Trophoblast cell (in vitro differentiated cells and primary cell): ENCODE measurements around the gene INKA1.
A peak's percentile ranks its signal among the peaks of the same experiment; 100 is the strongest.

Source experiments
- DNase-seq, 2 donors: peaks; one replicate each; pipeline ENCODE4 v3.0.0-alpha.2; 2016
- H2AFZ ChIP-seq: 2 replicates; pipeline ENCODE4 v1.6.1; 2013; ENCODE audit warnings: low read length, moderate library complexity, mild to moderate bottlenecking; ENCODE audit not compliant: insufficient read depth, poor library complexity
- H2AK5ac ChIP-seq: 2 replicates; pipeline ENCODE4 v1.6.1; 2013; ENCODE audit warnings: mild to moderate bottlenecking, low read length
- H2BK120ac ChIP-seq: 2 replicates; pipeline ENCODE4 v1.6.1; 2013; ENCODE audit warnings: low read length, mild to moderate bottlenecking, moderate library complexity; ENCODE audit not compliant: insufficient read depth, poor library complexity
- H2BK12ac ChIP-seq: 2 replicates; pipeline ENCODE4 v1.6.1; 2013; ENCODE audit warnings: mild to moderate bottlenecking, low read length, moderate library complexity
- H2BK5ac ChIP-seq: 2 replicates; pipeline ENCODE4 v1.6.1; 2013; ENCODE audit warnings: low read length, low read depth, moderate library complexity, mild to moderate bottlenecking; ENCODE audit not compliant: poor library complexity
- H3K14ac ChIP-seq: 2 replicates; pipeline ENCODE4 v1.6.1; 2013; ENCODE audit warnings: mild to moderate bottlenecking, low read length
- H3K18ac ChIP-seq: 2 replicates; pipeline ENCODE4 v1.6.1; 2013; ENCODE audit warnings: mild to moderate bottlenecking, low read length
- H3K23ac ChIP-seq: 2 replicates; pipeline ENCODE4 v1.6.1; 2013; ENCODE audit warnings: low read length
- H3K27ac ChIP-seq: 2 replicates; pipeline ENCODE4 v1.5.1; 2013; ENCODE audit warnings: low read depth, mild to moderate bottlenecking, inconsistent platforms, low read length, moderate library complexity
- H3K27me3 ChIP-seq: 2 replicates; pipeline ENCODE4 v1.6.1; 2013; ENCODE audit warnings: inconsistent platforms, mild to moderate bottlenecking, low read length, moderate library complexity; ENCODE audit not compliant: insufficient read depth
- H3K36me3 ChIP-seq, 2 experiments: 1 replicate in 1 of 2; 2 replicates in 1 of 2; pipeline ENCODE4 v1.6.1; 2013; ENCODE audit warnings: low read length in 2 of 2, mild to moderate bottlenecking in 2 of 2, moderate library complexity in 1 of 2; ENCODE audit not compliant: insufficient read depth in 2 of 2, control insufficient read depth in 1 of 2
- H3K4ac ChIP-seq: 2 replicates; pipeline ENCODE4 v1.6.1; 2013; ENCODE audit warnings: low read depth, mild to moderate bottlenecking, low read length, moderate library complexity
- H3K4me1 ChIP-seq, 2 experiments: 1 replicate in 1 of 2; 2 replicates in 1 of 2; pipeline ENCODE4 v1.6.1; 2013; ENCODE audit warnings: low read length in 2 of 2, mild to moderate bottlenecking in 2 of 2, moderate library complexity in 1 of 2; ENCODE audit not compliant: insufficient read depth in 2 of 2, control insufficient read depth in 1 of 2
- H3K4me2 ChIP-seq: 2 replicates; pipeline ENCODE4 v1.6.1; 2013; ENCODE audit warnings: inconsistent platforms, mild to moderate bottlenecking, low read length, moderate library complexity
- H3K4me3 ChIP-seq: 2 replicates; pipeline ENCODE4 v1.5.1; 2013; ENCODE audit warnings: mild to moderate bottlenecking, low read depth, low read length, inconsistent platforms
- H3K79me1 ChIP-seq: one replicate; pipeline ENCODE4 v1.6.1; 2013; ENCODE audit warnings: low read length
- H3K79me2 ChIP-seq: 2 replicates; pipeline ENCODE4 v1.6.1; 2013; ENCODE audit warnings: low read length, mild to moderate bottlenecking; ENCODE audit not compliant: control insufficient read depth, insufficient read depth, poor library complexity
- H3K9ac ChIP-seq: 2 replicates; pipeline ENCODE4 v1.6.1; 2013; ENCODE audit warnings: mild to moderate bottlenecking, low read length
- H3K9me3 ChIP-seq: 2 replicates; pipeline ENCODE4 v1.6.1; 2013; ENCODE audit warnings: low read depth, mild to moderate bottlenecking, control low read depth, inconsistent platforms, low read length; ENCODE audit not compliant: insufficient read depth
- H4K12ac ChIP-seq: 2 replicates; pipeline ENCODE4 v1.6.1; 2013; ENCODE audit warnings: low read depth, mild to moderate bottlenecking, low read length, moderate library complexity
- H4K8ac ChIP-seq: 2 replicates; pipeline ENCODE4 v1.6.1; 2013; ENCODE audit warnings: low read depth, mild to moderate bottlenecking, low read length, moderate library complexity
- H4K91ac ChIP-seq: one replicate; pipeline ENCODE4 v1.6.1; 2013; ENCODE audit warnings: low read depth, mild to moderate bottlenecking, low read length, moderate library complexity
- WGBS: extraction: QIAGEN DNeasy Blood & Tissue Kit; methylation state at CpG from one replicate; pipeline ENCODE4 v1.1.7; 2013; ENCODE audit warnings: missing lambda C conversion rate; ENCODE audit not compliant: insufficient read length, insufficient coverage; ENCODE audit errors: extremely low coverage; 5-methylcytosine and 5-hydroxymethylcytosine counted together

The INKA1 gene

GRCh38 chr3:49803465-49804140, 542 bp downstream of the INKA1 start:
- WGBS, result no CpG with 5 or more reads among the region's 41 CpGs
- Histone ChIP-seq H3K79me1 (peaks cover 26% of the 10 kb centered on the region), H3K27me3 (no peaks in the 10 kb centered on the region), H3K14ac (no peak overlapping the region), H4K8ac (peak overlapping the region; percentile 19), H3K18ac (peak overlapping the region; percentile 1), H3K9ac (no peak overlapping the region), H2AK5ac (no peak overlapping the region), H3K4me2 (peak overlapping the region; percentile 100), H3K9me3 (no peaks in the 10 kb centered on the region), H3K23ac (no peak overlapping the region), H2BK12ac (no peak overlapping the region), H2BK120ac (no peak overlapping the region), H4K91ac (peak overlapping the region; percentile 45), H2AFZ (peak overlapping the region; percentile 38), H3K36me3 (no peaks in the 10 kb centered on the region), H3K4me3 (peak overlapping the region; percentile 85), H2BK5ac (no peak overlapping the region), H3K27ac (no peak overlapping the region), H3K4me1 (peaks cover 38 to 42% of the 10 kb centered on the region in 2 experiments), H3K79me2 (peaks cover 1% of the 10 kb centered on the region), H3K4ac (no peak overlapping the region), H4K12ac (no peak overlapping the region)
- DNase-seq, result peak in 1 of 2 donors; percentile 18

- WGBS, result no CpG with 5 or more reads among the region's 26 CpGs
- H4K12ac ChIP-seq, result no peak overlapping the region
- no peak overlapping the region for H3K9ac ChIP-seq
- DNase-seq, result no peak
- H4K8ac ChIP-seq, result no peak overlapping the region
- no peak overlapping the region for H3K23ac ChIP-seq
- no peak overlapping the region for H4K91ac ChIP-seq
- H2BK5ac ChIP-seq, result no peak overlapping the region
- H3K4me3 ChIP-seq, result peak overlapping the region; percentile 8
- H3K14ac ChIP-seq, result no peak overlapping the region
- no peaks in the 10 kb centered on the region for H3K9me3 ChIP-seq
- H3K18ac ChIP-seq, result peak overlapping the region; percentile 2
- H3K27ac ChIP-seq, result no peak overlapping the region
- peaks cover 26% of the 10 kb centered on the region for H3K79me1 ChIP-seq
- H2AK5ac ChIP-seq, result no peak overlapping the region
- no peaks in the 10 kb centered on the region for H3K36me3 ChIP-seq
- no peak overlapping the region for H2AFZ ChIP-seq
- H3K27me3 ChIP-seq, result no peaks in the 10 kb centered on the region
- H2BK12ac ChIP-seq, result no peak overlapping the region
- peaks cover 38 to 42% of the 10 kb centered on the region in 2 experiments for H3K4me1 ChIP-seq
- H3K4me2 ChIP-seq, result peak overlapping the region; percentile 100
- no peak overlapping the region for H3K4ac ChIP-seq
- H2BK120ac ChIP-seq, result no peak overlapping the region
- peaks cover 1% of the 10 kb centered on the region for H3K79me2 ChIP-seq
These were observed 1.3 kb downstream of the INKA1 start for GRCh38 chr3:49804141-49805041.

GRCh38 chr3:49805367-49805782, 2.3 kb downstream of the INKA1 start:
- H2BK12ac ChIP-seq, result peak overlapping the region; percentile 78
- peak overlapping the region; percentile 58 for H2BK5ac ChIP-seq
- H2AK5ac ChIP-seq, result peak overlapping the region; percentile 6
- WGBS, result no CpG with 5 or more reads among the region's 3 CpGs
- peaks cover 26% of the 10 kb centered on the region for H3K79me1 ChIP-seq
- H3K9me3 ChIP-seq, result no peaks in the 10 kb centered on the region
- peak overlapping the region; percentile 19 for H3K27ac ChIP-seq
- peaks cover 1% of the 10 kb centered on the region for H3K79me2 ChIP-seq
- H3K14ac ChIP-seq, result peak overlapping the region; percentile 13
- H4K91ac ChIP-seq, result peak overlapping the region; percentile 70
- no peak overlapping the region for H3K4me3 ChIP-seq
- H3K18ac ChIP-seq, result peak overlapping the region; percentile 4
- no peak overlapping the region for H3K23ac ChIP-seq
- no peak overlapping the region for H3K4ac ChIP-seq
- H3K9ac ChIP-seq, result no peak overlapping the region
- H2AFZ ChIP-seq, result no peak overlapping the region
- peak overlapping the region; percentile 7 for H4K8ac ChIP-seq
- no peaks in the 10 kb centered on the region for H3K27me3 ChIP-seq
- H4K12ac ChIP-seq, result no peak overlapping the region
- no peaks in the 10 kb centered on the region for H3K36me3 ChIP-seq
- peak overlapping the region; percentile 22 for H2BK120ac ChIP-seq
- H3K4me2 ChIP-seq, result no peak overlapping the region
- no peak for DNase-seq
- peaks cover 38 to 42% of the 10 kb centered on the region in 2 experiments for H3K4me1 ChIP-seq

- H3K14ac ChIP-seq, result peak overlapping the region; percentile 55
- H2AK5ac ChIP-seq, result peak overlapping the region; percentile 6
- no peak overlapping the region for H3K23ac ChIP-seq
- H2AFZ ChIP-seq, result no peak overlapping the region
- H3K79me2 ChIP-seq, result peaks cover 1% of the 10 kb centered on the region
- peak overlapping the region; percentile 59 for H3K27ac ChIP-seq
- H3K4ac ChIP-seq, result peak overlapping the region; percentile 13
- H3K4me3 ChIP-seq, result no peak overlapping the region
- peak overlapping the region; percentile 2 for H4K12ac ChIP-seq
- no peaks in the 10 kb centered on the region for H3K9me3 ChIP-seq
- peak overlapping the region; percentile 26 for H3K4me2 ChIP-seq
- peak overlapping the region; percentile 83 for H4K91ac ChIP-seq
- H2BK5ac ChIP-seq, result peak overlapping the region; percentile 58
- no CpG with 5 or more reads among the region's 11 CpGs for WGBS
- peak overlapping the region; percentile 77 for H2BK120ac ChIP-seq
- H3K18ac ChIP-seq, result peak overlapping the region; percentile 19
- no peaks in the 10 kb centered on the region for H3K27me3 ChIP-seq
- no peak for DNase-seq
- peaks cover 38 to 42% of the 10 kb centered on the region in 2 experiments for H3K4me1 ChIP-seq
- H3K36me3 ChIP-seq, result no peaks in the 10 kb centered on the region
- peaks cover 26% of the 10 kb centered on the region for H3K79me1 ChIP-seq
- H4K8ac ChIP-seq, result peak overlapping the region; percentile 58
- H3K9ac ChIP-seq, result no peak overlapping the region
- H2BK12ac ChIP-seq, result peak overlapping the region; percentile 78
These were observed 3.0 kb downstream of the INKA1 start for GRCh38 chr3:49805897-49806701.
